ENCODE data around the gene ZMIZ1. TPM values are rescaled to one million over a fixed set of nuclear protein-coding genes. Genes with fewer than 3 reads are reported as not detected.

Gene ZMIZ1
- total RNA-seq, 1 experiment from 2014 or later: 34.2 TPM

- TF ChIP-seq TCF7L2 (IDR thresholded peaks at IDR 0.05; ENCODE audit: low read depth, low read length): no peak
- no peak for TF ChIP-seq CTCF (IDR thresholded peaks at IDR 0.05)
- no peak for TF ChIP-seq POLR2AphosphoS5 (IDR thresholded peaks at IDR 0.05; ENCODE audit: low read depth, low read length)
- TF ChIP-seq REST (IDR thresholded peaks at IDR 0.05; ENCODE audit: insufficient read depth in 1 of 2, low read depth in 2 of 2, low read length in 1 of 2): no peak
- no peak for TF ChIP-seq SIN3A (IDR thresholded peaks at IDR 0.05; ENCODE audit: borderline replicate concordance, insufficient read depth, low read depth, low read length)
- no peak overlapping the region for H3K4me3 ChIP-seq (ENCODE audit: low read depth in 2 of 2, low read length in 2 of 2)
- POLR2A ChIA-PET: no interaction called here
- in situ Hi-C loops (cut with HindIII; ENCODE audit: low pct_unique_long_range_greater_than_20kb, low sequenced_read_pairs) (no loop called here), intact Hi-C loops (cut with micrococcal nuclease; ENCODE audit: unreplicated experiment) (no loop called here)
- H3K36me3 ChIP-seq (ENCODE audit: control insufficient read depth, insufficient read depth, low read length): no peaks in the 10 kb centered on the region
- no peak for DNase-seq (ENCODE audit: low read depth, low spot score)
- no TSS peak for BruUV-seq (replicated peaks)
- H3K27me3 ChIP-seq (ENCODE audit: control insufficient read depth, insufficient read depth, low read length): no peaks in the 10 kb centered on the region
- CTCF ChIA-PET: no interaction called here
- H3K27ac ChIP-seq (ENCODE audit: low read length): no peak overlapping the region
- H3K4me1 ChIP-seq (ENCODE audit: control insufficient read depth, insufficient read depth, low read length): no peaks in the 10 kb centered on the region
- ATAC-seq: no peak
- H3K9me3 ChIP-seq (ENCODE audit: control insufficient read depth, insufficient read depth, low read depth, low read length): no peaks in the 10 kb centered on the region
These were observed 198.7 kb downstream of the ZMIZ1 start for GRCh38 chr10:79267499-79267898.

- no peaks in the 10 kb centered on the region for H3K9me3 ChIP-seq (ENCODE audit: control insufficient read depth, insufficient read depth, low read depth, low read length)
- H3K4me3 ChIP-seq (ENCODE audit: low read depth in 2 of 2, low read length in 2 of 2): no peak overlapping the region
- ATAC-seq (peak; percentile 10; the same call in 1 of the 2 replicates), DNase-seq (ENCODE audit: low read depth, low spot score) (no peak)
- H3K27me3 ChIP-seq (ENCODE audit: control insufficient read depth, insufficient read depth, low read length): no peaks in the 10 kb centered on the region
- POLR2A ChIA-PET: no interaction called here
- intact Hi-C loops (cut with micrococcal nuclease; ENCODE audit: unreplicated experiment) (no loop called here), in situ Hi-C loops (cut with HindIII; ENCODE audit: low pct_unique_long_range_greater_than_20kb, low sequenced_read_pairs) (no loop called here)
- no peak overlapping the region for H3K27ac ChIP-seq (ENCODE audit: low read length)
- H3K36me3 ChIP-seq (ENCODE audit: control insufficient read depth, insufficient read depth, low read length): no peaks in the 10 kb centered on the region
- H3K4me1 ChIP-seq (ENCODE audit: control insufficient read depth, insufficient read depth, low read length): no peaks in the 10 kb centered on the region
- TF ChIP-seq REST (IDR thresholded peaks at IDR 0.05; ENCODE audit: insufficient read depth in 1 of 2, low read depth in 2 of 2, low read length in 1 of 2) (no peak), TCF7L2 (IDR thresholded peaks at IDR 0.05; ENCODE audit: low read depth, low read length) (no peak), CTCF (IDR thresholded peaks at IDR 0.05) (no peak), POLR2AphosphoS5 (IDR thresholded peaks at IDR 0.05; ENCODE audit: low read depth, low read length) (no peak), SIN3A (IDR thresholded peaks at IDR 0.05; ENCODE audit: borderline replicate concordance, insufficient read depth, low read depth, low read length) (no peak)
- BruUV-seq (replicated peaks): no TSS peak
- CTCF ChIA-PET: no interaction called here
These were observed 199.4 kb downstream of the ZMIZ1 start for GRCh38 chr10:79268161-79268601.
